ENCODE data around the gene WDR7.

Gene WDR7

DNA sequence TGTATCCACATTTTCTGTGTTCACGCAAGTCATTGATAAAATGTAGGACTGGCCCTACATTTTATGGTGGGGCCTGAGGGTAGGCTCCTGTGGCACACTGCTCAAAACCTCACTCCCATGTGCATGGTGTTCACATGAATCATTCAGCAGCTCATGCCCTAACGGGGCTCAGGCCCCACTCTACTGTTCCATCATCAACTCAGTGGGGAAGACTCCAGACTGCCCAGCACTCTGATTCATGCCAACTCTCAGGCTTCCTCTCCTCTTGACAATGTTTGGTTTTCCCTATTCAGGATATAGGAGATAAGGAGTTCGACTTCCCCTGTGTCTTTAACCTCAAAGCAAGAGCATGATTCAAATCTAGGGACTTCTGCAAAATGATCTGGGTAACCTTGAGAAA lies 403.7 kb downstream of the WDR7 start:
- H3K4me3 ChIP-seq (ENCODE audit: low read depth, low read length) = no peak overlapping the region
- TF ChIP-seq, protein P1, sequence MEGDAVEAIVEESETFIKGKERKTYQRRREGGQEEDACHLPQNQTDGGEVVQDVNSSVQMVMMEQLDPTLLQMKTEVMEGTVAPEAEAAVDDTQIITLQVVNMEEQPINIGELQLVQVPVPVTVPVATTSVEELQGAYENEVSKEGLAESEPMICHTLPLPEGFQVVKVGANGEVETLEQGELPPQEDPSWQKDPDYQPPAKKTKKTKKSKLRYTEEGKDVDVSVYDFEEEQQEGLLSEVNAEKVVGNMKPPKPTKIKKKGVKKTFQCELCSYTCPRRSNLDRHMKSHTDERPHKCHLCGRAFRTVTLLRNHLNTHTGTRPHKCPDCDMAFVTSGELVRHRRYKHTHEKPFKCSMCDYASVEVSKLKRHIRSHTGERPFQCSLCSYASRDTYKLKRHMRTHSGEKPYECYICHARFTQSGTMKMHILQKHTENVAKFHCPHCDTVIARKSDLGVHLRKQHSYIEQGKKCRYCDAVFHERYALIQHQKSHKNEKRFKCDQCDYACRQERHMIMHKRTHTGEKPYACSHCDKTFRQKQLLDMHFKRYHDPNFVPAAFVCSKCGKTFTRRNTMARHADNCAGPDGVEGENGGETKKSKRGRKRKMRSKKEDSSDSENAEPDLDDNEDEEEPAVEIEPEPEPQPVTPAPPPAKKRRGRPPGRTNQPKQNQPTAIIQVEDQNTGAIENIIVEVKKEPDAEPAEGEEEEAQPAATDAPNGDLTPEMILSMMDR (IDR thresholded peaks at IDR 0.05; ENCODE audit: borderline replicate concordance, insufficient read depth, low read depth, low read length) = no peak

DNA sequence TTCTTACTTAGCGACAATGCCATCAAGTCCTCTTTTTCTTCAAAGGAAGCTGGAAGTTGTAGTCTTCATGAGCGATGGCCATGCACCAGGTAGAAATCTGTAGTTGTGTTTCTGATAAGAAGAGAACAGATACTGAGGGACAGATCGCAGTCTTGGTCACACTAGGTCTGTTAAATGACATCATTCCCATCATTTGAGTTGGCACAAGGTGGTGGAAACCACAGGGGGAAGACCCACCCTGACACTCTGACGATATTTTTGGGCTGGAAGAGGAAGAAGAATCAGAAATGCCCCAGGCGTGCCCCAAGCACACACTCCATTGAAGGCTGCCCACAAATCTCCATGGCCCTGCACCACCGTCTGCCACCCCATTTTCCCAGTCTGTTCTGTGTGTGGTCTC lies 406.7 kb downstream of the WDR7 start:
- TF ChIP-seq, protein P1 (IDR thresholded peaks at IDR 0.05; ENCODE audit: borderline replicate concordance, insufficient read depth, low read depth, low read length) = no peak
- H3K4me3 ChIP-seq (ENCODE audit: low read depth, low read length) = no peak overlapping the region

DNA sequence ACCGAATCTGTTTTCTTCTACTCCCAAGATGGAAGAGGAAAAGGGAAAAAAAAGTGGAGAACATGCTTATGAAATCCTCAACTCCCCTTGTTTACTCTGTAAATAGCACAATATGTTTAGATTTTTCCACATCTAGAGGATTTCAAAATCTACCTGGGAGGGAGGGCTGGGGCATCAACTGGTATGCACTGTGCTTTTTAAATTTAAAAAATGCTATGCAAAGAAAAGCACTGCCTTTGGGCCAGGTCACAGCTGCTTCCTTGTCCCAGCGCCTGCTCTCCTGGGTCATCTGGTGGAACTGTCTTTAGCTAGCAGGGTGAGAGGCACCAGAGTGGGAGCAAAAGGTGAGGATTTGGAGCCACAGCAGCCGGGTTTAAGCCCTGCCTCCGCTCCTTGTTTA lies 407.6 kb downstream of the WDR7 start:
- TF ChIP-seq, protein P1 (IDR thresholded peaks at IDR 0.05; ENCODE audit: borderline replicate concordance, insufficient read depth, low read depth, low read length) = no peak
- no peak overlapping the region for H3K4me3 ChIP-seq (ENCODE audit: low read depth, low read length)

DNA sequence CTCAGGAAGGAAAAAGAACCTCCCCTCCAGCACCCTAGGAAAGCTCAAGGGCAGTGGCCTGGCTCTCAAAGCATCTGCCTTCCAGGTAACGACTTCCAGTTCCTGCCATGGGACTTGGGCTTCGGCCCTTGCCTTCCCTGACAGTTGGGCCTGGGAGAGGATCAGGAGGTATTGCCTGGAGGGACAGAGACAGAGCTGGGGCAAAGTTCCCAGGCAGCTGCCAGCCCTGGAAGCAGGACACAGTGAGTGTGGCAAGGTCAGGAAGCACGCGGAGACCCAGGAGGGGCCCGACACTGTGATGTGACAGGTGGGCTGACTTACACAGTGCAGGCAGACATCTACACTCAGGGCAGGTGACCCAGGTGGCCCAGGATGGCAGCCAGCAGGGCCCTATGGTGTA lies 408.2 kb downstream of the WDR7 start:
- TF ChIP-seq, protein P1 (IDR thresholded peaks at IDR 0.05; ENCODE audit: borderline replicate concordance, insufficient read depth, low read depth, low read length) = no peak
- H3K4me3 ChIP-seq (ENCODE audit: low read depth, low read length) = no peak overlapping the region

DNA sequence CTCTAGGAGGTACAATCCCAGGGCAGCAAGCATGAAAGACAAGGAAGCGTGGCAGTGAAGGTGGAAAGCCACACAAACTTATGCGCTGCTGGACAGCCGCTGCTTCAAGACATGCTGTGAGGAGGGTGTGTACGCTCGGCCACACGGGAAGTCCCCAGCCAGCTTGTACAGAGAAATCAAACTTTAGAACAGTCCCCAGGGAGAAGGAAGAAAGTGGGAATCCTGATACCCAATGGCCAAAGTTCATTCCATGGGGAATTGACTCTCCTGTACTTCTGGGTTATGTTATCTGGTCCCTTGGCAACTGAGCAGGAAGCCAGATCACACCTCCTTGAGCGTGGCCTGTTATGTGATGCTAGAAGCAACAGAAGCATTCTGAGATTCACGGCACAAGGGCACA lies 409.7 kb downstream of the WDR7 start:
- H3K4me3 ChIP-seq (ENCODE audit: low read depth, low read length) = no peak overlapping the region
- TF ChIP-seq, protein P1 (IDR thresholded peaks at IDR 0.05; ENCODE audit: borderline replicate concordance, insufficient read depth, low read depth, low read length) = no peak

DNA sequence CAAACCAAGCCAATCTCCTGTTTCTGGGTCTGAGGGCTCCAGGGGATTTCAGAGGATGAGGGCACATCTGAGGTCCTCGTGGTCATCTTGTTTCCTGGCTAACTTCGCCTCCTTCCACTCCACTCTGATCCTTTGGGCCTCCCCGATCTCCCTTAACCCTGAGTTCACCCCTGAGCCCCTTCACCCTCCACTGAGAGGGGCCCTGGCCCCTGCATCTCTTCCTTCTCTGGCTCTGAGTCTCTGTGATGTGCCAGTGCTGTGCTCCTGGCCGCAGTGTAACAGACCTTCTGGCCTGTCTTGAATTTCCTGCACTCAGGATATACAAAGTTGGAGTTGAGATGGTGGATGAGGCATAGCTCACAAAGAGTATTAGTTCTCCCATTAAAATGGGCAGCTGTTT lies 411.0 kb downstream of the WDR7 start:
- no peak overlapping the region for H3K4me3 ChIP-seq (ENCODE audit: low read depth, low read length)
- TF ChIP-seq, protein P1 (IDR thresholded peaks at IDR 0.05; ENCODE audit: borderline replicate concordance, insufficient read depth, low read depth, low read length) = no peak

DNA sequence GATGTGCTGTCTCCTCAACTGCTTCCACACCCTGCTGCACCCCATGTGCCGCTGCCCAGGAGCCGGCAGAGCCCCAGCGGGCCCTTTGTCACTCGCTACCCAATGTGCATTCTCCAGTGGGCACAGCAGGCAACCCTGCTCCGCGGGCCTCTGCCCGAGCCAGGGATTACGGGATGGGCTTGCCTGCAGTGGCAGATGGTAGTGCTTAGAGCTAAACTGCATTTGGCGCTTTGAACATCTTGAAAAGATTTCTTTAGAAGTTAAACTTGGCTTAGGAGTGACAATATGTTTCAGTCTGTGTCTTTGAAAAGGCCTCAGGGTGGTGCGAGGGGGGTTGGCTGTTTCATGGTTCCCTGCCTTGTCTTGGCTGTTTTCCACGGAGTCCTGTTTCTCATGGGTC lies 411.7 kb downstream of the WDR7 start:
- TF ChIP-seq, protein P1 (IDR thresholded peaks at IDR 0.05; ENCODE audit: borderline replicate concordance, insufficient read depth, low read depth, low read length) = no peak
- no peak overlapping the region for H3K4me3 ChIP-seq (ENCODE audit: low read depth, low read length)

Data from GM12875 (cell line).